IPS-18c (cell line): ENCODE results near the gene FAF1.
A peak's percentile ranks its signal among the peaks of the same experiment; 100 is the strongest.

Experiments
- H3K4me3 ChIP-seq: 2 replicates; pipeline ENCODE4 v1.7.0; 2013; ENCODE audit warnings: low read depth, mild to moderate bottlenecking, low read length, moderate library complexity; ENCODE audit not compliant: insufficient read depth
- H3K9me3 ChIP-seq: one replicate; pipeline ENCODE4 v1.6.1; 2013; ENCODE audit warnings: mild to moderate bottlenecking, low read length, moderate library complexity; ENCODE audit not compliant: control insufficient read depth, insufficient read depth

Gene FAF1

DNA sequence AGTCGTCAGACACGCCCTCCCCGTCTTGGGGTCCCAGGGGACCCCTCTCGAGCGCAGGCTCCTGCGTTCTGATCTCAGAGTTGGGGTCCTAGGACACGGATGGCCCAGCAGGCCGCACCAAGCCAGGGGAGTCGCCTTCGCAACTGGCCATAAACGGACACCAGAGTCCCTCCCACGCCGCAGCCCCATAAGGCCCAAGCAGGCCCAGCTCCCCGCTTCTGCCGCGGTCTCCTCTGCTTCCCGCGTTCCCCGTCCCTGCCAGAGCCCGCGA lies 537.5 kb downstream of the FAF1 start:
- Histone ChIP-seq H3K9me3 (peaks cover 7% of the 10 kb centered on the region), H3K4me3 (peak overlapping the region; percentile 60; the same call in 1 of the 2 replicates)

GRCh38 chr1:50421768-50422674 lies 538.0 kb downstream of the FAF1 start:
- Histone ChIP-seq H3K9me3 (peaks cover 5% of the 10 kb centered on the region), H3K4me3 (peak overlapping the region; percentile 60; the same call in 1 of the 2 replicates)

DNA sequence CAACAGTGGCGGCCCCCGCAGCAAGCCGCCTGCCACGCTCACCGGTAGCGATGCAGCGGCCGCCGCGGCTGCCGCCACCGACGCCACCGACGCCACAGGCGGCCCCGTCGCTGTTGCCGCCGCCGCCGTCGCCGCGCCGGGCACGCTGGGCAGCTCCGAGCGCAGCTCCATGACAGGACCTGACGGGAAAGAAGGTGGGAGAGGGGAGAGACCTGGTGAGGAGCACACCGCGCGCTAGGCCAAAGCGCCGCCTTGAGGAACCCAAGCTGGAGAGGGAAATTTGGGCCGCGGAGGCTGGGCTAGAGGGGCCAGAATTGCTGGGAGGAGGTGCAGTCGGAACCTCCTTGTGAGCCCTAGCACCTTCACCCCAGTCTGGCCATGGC lies 538.7 kb downstream of the FAF1 start:
- peak overlapping the region; percentile 32; the same call in 1 of the 2 replicates for H3K4me3 ChIP-seq
- H3K9me3 ChIP-seq = peaks cover 5% of the 10 kb centered on the region

DNA sequence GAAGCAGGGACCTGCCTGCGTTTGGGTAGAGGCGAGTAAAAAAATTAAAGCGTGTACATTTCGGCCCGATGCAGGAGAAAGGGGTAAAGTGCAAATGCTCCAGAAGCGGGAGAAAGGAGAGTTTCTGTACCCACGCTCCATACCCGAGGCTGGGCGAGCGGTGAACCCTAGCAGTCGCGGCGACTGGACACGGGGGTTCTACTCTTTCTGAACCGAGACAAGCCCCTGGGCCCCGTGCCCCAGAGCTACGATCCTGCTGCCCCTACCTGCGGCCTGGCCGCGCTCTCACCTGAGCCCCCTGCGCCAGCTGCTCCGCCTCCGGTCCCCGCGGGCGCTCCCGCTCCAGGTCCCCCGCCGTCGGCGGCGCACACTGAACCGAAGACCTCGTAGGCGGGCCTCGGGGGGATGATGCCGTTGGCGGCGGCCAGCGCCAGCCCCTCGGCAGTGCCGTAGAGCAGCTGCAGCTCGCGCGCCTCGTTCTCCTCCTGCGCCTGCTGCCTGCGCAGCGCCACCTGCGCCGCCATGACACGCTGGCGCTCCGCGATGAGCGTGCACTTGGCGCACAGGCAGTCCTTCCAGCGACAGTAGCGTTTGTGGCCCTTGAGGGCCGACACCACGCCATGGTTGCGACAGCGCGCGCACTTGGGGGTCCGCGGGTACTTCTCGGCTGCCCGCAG lies 539.2 kb downstream of the FAF1 start:
- H3K4me3 ChIP-seq = peak overlapping the region; percentile 32; the same call in 1 of the 2 replicates
- H3K9me3 ChIP-seq = peaks cover 2% of the 10 kb centered on the region

DNA sequence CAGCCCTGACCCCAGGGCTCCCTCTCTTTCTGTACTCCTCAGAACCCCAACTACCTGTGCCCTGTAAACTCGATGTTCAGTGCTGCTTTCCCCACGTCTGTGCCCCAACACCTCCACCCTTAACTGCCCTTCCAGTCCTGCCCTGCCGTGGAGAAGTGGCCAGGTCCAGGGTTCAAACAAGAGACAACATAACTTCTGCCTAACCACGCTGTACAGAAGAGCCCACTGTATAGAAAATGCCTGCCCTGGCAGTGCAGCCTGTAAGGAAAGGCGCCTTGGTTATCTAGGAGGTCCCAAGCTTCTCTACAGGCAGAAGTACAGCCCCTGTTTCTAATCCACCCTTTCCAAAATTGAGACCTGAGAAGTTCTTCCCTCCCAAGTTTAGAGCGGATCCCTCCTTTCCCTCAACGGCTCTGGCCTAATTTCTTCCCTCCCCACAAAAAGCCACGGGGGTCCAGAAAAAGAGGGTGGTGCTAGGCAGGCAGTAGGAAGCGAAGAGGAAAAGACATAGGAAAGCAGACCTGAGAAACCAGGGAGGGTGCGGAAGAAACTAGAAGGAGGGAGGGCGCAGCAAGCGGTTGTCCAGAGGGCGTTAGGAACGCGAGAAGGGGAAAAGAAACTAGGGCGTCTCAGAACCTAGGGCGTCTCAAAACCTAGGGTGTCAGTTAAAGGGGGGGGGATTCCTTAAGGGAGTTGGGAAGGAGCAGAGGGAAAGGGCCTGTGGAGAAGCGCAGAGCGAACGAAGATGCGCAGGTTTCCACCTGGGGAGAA lies 540.0 kb downstream of the FAF1 start:
- Histone ChIP-seq H3K4me3 (no peak overlapping the region), H3K9me3 (peaks cover 2% of the 10 kb centered on the region)

GRCh38 chr1:50419192-50419906 lies 540.7 kb downstream of the FAF1 start:
- Histone ChIP-seq H3K4me3 (no peak overlapping the region), H3K9me3 (peaks cover 2% of the 10 kb centered on the region)

- H3K9me3 ChIP-seq = peaks cover 2% of the 10 kb centered on the region
- peak overlapping the region; percentile 44; the same call in 1 of the 2 replicates for H3K4me3 ChIP-seq
These were observed 541.4 kb downstream of the FAF1 start for GRCh38 chr1:50418600-50419109.

DNA sequence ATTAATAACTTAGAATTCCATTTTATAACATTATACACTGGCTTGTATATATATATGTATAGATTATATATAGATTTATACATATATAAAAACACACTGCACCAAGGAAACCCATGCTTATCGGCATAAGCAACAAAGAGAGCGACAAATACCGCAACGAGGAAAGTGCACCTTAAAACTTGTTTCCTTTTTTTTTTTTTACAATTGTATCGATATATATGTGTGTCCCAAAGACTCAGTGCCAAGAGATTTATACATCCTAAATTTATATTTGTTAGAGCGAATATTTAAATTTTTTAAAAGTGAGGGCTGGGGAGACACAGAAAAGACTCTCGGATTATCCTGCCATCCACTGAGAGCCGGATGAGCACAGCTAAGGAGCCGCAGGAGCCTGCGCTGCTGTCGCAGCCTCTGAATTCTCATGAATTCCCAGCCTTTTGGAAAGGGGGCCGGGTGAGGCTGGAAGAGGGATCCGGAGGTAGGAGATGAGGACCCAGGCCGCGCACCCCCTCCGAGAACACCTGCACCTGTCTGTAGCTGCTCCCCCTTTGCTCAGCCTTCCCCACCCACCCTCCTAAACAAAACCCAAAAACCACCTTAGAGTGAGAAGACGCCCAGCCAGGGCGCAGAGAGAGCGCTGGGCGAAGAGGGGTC lies 542.0 kb downstream of the FAF1 start:
- peak overlapping the region; percentile 44; the same call in 1 of the 2 replicates for H3K4me3 ChIP-seq
- peaks cover 2% of the 10 kb centered on the region for H3K9me3 ChIP-seq

DNA sequence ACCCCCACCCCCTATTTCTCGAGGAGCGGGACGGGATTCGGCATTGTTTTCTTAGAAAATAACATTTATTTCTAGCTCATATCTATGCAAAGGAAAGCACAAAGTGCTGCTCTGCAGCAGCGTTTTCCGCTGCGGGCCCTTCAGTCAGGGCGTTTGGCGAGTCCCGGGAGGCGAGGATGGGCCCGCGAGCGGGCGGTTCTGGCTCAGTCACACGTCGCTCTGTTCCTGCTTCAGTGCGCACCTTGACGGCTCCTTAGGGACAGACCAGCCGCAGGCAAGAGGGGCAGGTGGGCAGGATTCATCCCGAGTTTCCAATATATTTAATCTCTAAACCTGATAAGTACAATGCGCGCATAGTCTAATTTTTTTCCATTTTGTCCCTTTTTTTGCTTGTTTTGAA lies 542.6 kb downstream of the FAF1 start:
- Histone ChIP-seq H3K4me3 (peak overlapping the region; percentile 20; the same call in 1 of the 2 replicates), H3K9me3 (peaks cover 2% of the 10 kb centered on the region)

GRCh38 chr1:50416553-50417453 lies 543.3 kb downstream of the FAF1 start:
- H3K4me3 ChIP-seq = peak overlapping the region; percentile 47
- H3K9me3 ChIP-seq = no peaks in the 10 kb centered on the region

- H3K9me3 ChIP-seq = no peaks in the 10 kb centered on the region
- H3K4me3 ChIP-seq = peak overlapping the region; percentile 47
These were observed 543.9 kb downstream of the FAF1 start for GRCh38 chr1:50416150-50416527.

- Histone ChIP-seq H3K9me3 (no peaks in the 10 kb centered on the region), H3K4me3 (peak overlapping the region; percentile 47; the same call in 1 of the 2 replicates)
These were observed 544.6 kb downstream of the FAF1 start for GRCh38 chr1:50415235-50416149.

- H3K4me3 ChIP-seq = no peak overlapping the region; the same call in 1 of the 2 replicates
- no peaks in the 10 kb centered on the region for H3K9me3 ChIP-seq
These were observed 545.2 kb downstream of the FAF1 start for GRCh38 chr1:50414853-50415234.

DNA sequence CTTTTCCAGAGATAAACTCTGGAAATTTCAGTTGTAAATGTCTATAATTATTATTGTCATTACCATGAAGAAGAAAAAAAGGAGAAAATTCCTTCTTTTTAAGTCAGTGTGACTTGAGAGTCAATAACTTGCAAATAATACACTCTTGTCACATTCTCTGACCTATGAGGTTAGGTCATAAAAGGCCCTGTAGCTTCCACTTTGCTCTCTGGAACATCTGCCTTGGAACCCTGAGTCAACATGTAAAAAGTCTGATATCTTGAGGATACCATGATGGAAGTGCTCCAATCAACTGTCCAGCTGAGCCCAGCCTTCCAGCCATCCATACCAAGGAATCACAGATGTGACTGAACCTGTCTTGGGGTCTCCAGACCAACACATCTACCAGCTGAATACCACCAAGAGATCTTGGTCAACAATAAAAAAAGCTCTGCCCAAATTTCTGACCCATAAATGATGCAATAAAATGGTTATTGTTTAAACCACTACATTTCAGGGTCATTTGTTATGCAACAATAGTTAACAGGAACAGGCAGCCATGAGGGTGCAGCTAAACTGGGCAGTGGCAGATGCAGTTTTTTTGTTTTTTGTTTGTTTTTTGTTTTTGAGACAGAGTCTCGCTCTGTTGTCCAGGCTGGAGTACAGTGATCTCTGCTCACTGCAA lies 547.1 kb downstream of the FAF1 start:
- Histone ChIP-seq H3K4me3 (no peak overlapping the region), H3K9me3 (no peaks in the 10 kb centered on the region)
